OCI-LY1 (cell line): ENCODE measurements around the gene MAP3K10.

Experiments used
- CTCF ChIP-seq: fragments of 200-600 bp; sonication (generic), shearing (Covaris generic); IDR thresholded peaks from 2 replicates; pipeline ENCODE4 v1.5.1; 2017; ENCODE audit warnings: mild to moderate bottlenecking, antibody characterized with exemption, low read length, moderate library complexity, mixed read lengths
- EZH2 ChIP-seq: fragments of 200-600 bp; sonication (generic), shearing (Covaris generic); IDR thresholded peaks from 2 replicates; pipeline ENCODE4 v1.8.0; 2017; ENCODE audit warnings: borderline replicate concordance, mixed run types, mild to moderate bottlenecking, antibody characterized with exemption, low read length, moderate library complexity, mixed read lengths

GRCh38 chr19:40256512-40256911 lies 65.3 kb downstream of the MAP3K10 start:
- TF ChIP-seq CTCF (no peak), EZH2 (no peak)
